B cell (primary cell): ENCODE data around the gene SNRPD2. TPM values are rescaled to one million over a fixed set of nuclear protein-coding genes. Genes with fewer than 3 reads are reported as not detected.

Experiments used
- ATAC-seq: fragments of 200-7000 bp; cut with Tn5 transposase; one replicate; pipeline ENCODE4 v1.10.0; 2021; ENCODE audit warnings: low read depth, mild to moderate bottlenecking, moderate number of reproducible peaks, moderate library complexity
- CTCF ChIA-PET: fragments of 350-600 bp; sonication (Branson Sonifier 250); formaldehyde crosslinking; loops from one replicate; lab custom pipeline; 2021; ENCODE audit warnings: antibody characterized with exemption, inconsistent platforms; lab: Charles Lee
- POLR2A ChIA-PET: fragments of 350-600 bp; sonication (Branson Sonifier 250); formaldehyde crosslinking; loops from one replicate; lab custom pipeline; 2021; ENCODE audit warnings: antibody characterized with exemption; lab: Charles Lee
- DNase-seq: peaks from one replicate; pipeline ENCODE4 v3.0.0; 2013
- H2AFZ ChIP-seq: 2 replicates; pipeline ENCODE4 v1.6.1; 2012; ENCODE audit warnings: mild to moderate bottlenecking, low read depth, low read length; ENCODE audit not compliant: insufficient read depth, poor library complexity, severe bottlenecking
- H3K27ac ChIP-seq, 2 donors: 1 replicate in 1 of 2; 2 replicates in 1 of 2; pipeline ENCODE4 v1.5.1; 2012 to 2013; ENCODE audit warnings: low read length in 2 of 2, mild to moderate bottlenecking in 2 of 2, moderate library complexity in 1 of 2
- H3K27me3 ChIP-seq, 4 experiments: fragments of 200-600 bp in 1 of 4; sonication (generic) in 1 of 4; replicated peaks in 1 of 4; 1 replicate in 2 of 4; 2 replicates in 2 of 4; pipeline versions ENCODE4 v1.6.1 to v1.7.0; 2013 to 2016; ENCODE audit warnings: low read length in 3 of 4, mild to moderate bottlenecking in 2 of 4, mixed read lengths in 1 of 4, moderate library complexity in 1 of 4; ENCODE audit not compliant: insufficient read depth in 4 of 4, control insufficient read depth in 3 of 4; ENCODE audit errors: control extremely low read depth in 1 of 4
- H3K36me3 ChIP-seq, 2 experiments: replicated peaks in 1 of 2; 1 replicate in 1 of 2; 2 replicates in 1 of 2; pipeline versions ENCODE4 v1.6.1 to v1.7.1; 2013; ENCODE audit warnings: low read length in 1 of 2; ENCODE audit not compliant: insufficient read depth in 2 of 2, control insufficient read depth in 1 of 2; ENCODE audit errors: control extremely low read depth in 1 of 2, extremely low read depth in 1 of 2
- H3K4me1 ChIP-seq, 2 donors: fragments of 200-600 bp in 1 of 2; sonication (generic) in 1 of 2; 1 replicate in 1 of 2; 2 replicates in 1 of 2; pipeline versions ENCODE4 v1.5.1 to v1.6.1; 2013 to 2017; ENCODE audit warnings: low read length in 2 of 2; ENCODE audit not compliant: control insufficient read depth in 2 of 2, insufficient read depth in 2 of 2
- H3K4me2 ChIP-seq: replicated peaks from 2 replicates; pipeline ENCODE3; 2012; ENCODE audit warnings: mild to moderate bottlenecking, low read depth, low read length; ENCODE audit not compliant: poor library complexity, severe bottlenecking
- H3K4me3 ChIP-seq, 5 experiments: fragments of 200-600 bp in 1 of 5; sonication (generic) in 1 of 5; 1 replicate in 3 of 5; 2 replicates in 2 of 5; pipeline versions ENCODE4 v1.5.1 to v1.7.0; 2011 to 2016; ENCODE audit warnings: low read length in 4 of 5, mild to moderate bottlenecking in 4 of 5, low read depth in 2 of 5, control low read depth in 1 of 5, moderate library complexity in 1 of 5; ENCODE audit not compliant: insufficient read depth in 1 of 5; ENCODE audit errors: control extremely low read depth in 1 of 5, extremely low read depth in 1 of 5
- H3K79me2 ChIP-seq: fragments of 200-600 bp; sonication (generic); one replicate; pipeline ENCODE4 v1.6.0; 2016; ENCODE audit warnings: low read length; ENCODE audit not compliant: control insufficient read depth, insufficient read depth
- H3K9ac ChIP-seq: fragments of 200-600 bp; sonication (generic); 2 replicates; pipeline ENCODE4 v1.6.1; 2017; ENCODE audit warnings: mild to moderate bottlenecking, low read length, moderate library complexity
- H3K9me3 ChIP-seq, 3 donors: one replicate each; pipeline versions ENCODE4 v1.6.1 to v1.7.1; 2013; ENCODE audit warnings: low read length in 2 of 3; ENCODE audit not compliant: control insufficient read depth in 2 of 3, insufficient read depth in 1 of 3; ENCODE audit errors: control extremely low read depth in 1 of 3
- H4K20me1 ChIP-seq: 2 replicates; pipeline ENCODE4 v1.6.0; 2012; ENCODE audit warnings: mild to moderate bottlenecking, low read length; ENCODE audit not compliant: insufficient read depth, control insufficient read depth, poor library complexity, severe bottlenecking
- H3K27ac Mint-ChIP-seq: one replicate; pipeline ENCODE4 v1.8.0; 2021; ENCODE audit warnings: mixed read lengths
- H3K27me3 Mint-ChIP-seq: one replicate; pipeline ENCODE4 v1.8.0; 2021; ENCODE audit warnings: mixed read lengths
- H3K4me1 Mint-ChIP-seq: one replicate; pipeline ENCODE4 v1.8.0; 2021; ENCODE audit warnings: mixed read lengths
- H3K4me3 Mint-ChIP-seq: one replicate; pipeline ENCODE4 v1.8.0; 2021; ENCODE audit warnings: mixed read lengths
- H3K9me3 Mint-ChIP-seq: one replicate; pipeline ENCODE4 v1.8.0; 2022; ENCODE audit warnings: mixed read lengths; ENCODE audit not compliant: insufficient read depth
- EZH2 ChIP-seq: IDR thresholded peaks from 2 replicates; pipeline ENCODE4 v1.6.1; 2012; ENCODE audit warnings: borderline replicate concordance, low read depth, mild to moderate bottlenecking, moderate library complexity, low read length; ENCODE audit not compliant: insufficient read depth, poor library complexity, severe bottlenecking
- WGBS: methylation state at CpG from one replicate; pipeline ENCODE4 v1.1.5; 2013; ENCODE audit warnings: missing lambda C conversion rate; ENCODE audit not compliant: insufficient coverage; 5-methylcytosine and 5-hydroxymethylcytosine counted together
- intact Hi-C: fragments of 100-400 bp; cut with micrococcal nuclease; formaldehyde crosslinking; loops from one replicate; pipeline ENCODE4 v1.10.0; 2022
- polyA plus RNA-seq: library from polyadenylated mRNA; depleted of rRNA; stranded (reverse); fragments of >200 nt; gene quantifications from 2 replicates; pipeline ENCODE4 v1.2.3, GENCODE V29; 2012
- total RNA-seq, 2 donors: library from RNA; stranded (reverse); fragments of 120-200 nt in 1 of 2; gene quantifications; 1 replicate in 1 of 2; 2 replicates in 1 of 2; pipeline versions ENCODE4 v1.2.3 to v1.2.4, GENCODE V29; 2013 to 2022
- TF ChIP-seq, protein P1 (sequence below): fragments of 200-600 bp; IDR thresholded peaks from one replicate; pipeline ENCODE4 v1.8.0; 2022; ENCODE audit warnings: antibody characterized with exemption, mild to moderate bottlenecking

The SNRPD2 gene
- total and polyA plus RNA-seq, 2 donors (not counting 1 experiment from before 2014, with no cell fraction given) = 241 to 368 TPM

DNA sequence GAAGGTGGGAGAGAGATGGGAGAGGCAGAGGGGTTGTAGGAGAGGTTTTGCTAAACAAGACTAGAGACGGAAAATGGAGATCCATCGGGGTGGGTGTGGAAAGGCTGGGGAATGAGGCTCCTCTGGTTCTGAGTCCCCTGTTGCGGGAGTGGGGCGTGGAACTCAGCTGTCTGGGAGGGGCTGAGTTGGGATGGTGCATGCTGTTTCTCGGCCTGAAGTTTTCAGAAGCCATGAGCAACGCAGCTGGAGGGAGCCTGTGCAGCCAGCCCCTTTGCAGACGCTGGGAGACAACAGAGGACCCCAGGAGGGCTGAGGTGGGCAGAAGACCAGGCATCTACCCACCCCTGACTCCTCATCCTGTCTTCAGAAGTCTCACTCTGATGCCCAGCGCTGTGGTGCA, 31.1 kb downstream of the SNRPD2 start:
- Histone ChIP-seq H4K20me1 (no peaks in the 10 kb centered on the region), H3K27me3 (peaks cover 0 to 19% (median 7%) of the 10 kb centered on the region in 4 experiments), H3K79me2 (no peaks in the 10 kb centered on the region), H3K9ac (no peak overlapping the region), H3K4me2 (no peak overlapping the region), H3K9me3 (peaks cover 0 to 5% (median 0%) of the 10 kb centered on the region in 3 donors), H2AFZ (no peak overlapping the region), H3K4me1 (no peaks in the 10 kb centered on the region), H3K36me3 (no peaks in the 10 kb centered on the region), H3K27ac (no peak overlapping the region), H3K4me3 (no peak overlapping the region)
- Mint-ChIP-seq H3K27me3 (peaks cover 25% of the 10 kb centered on the region), H3K4me3 (no peak overlapping the region), H3K27ac (no peak overlapping the region), H3K9me3 (no peaks in the 10 kb centered on the region), H3K4me1 (no peaks in the 10 kb centered on the region)
- TF ChIP-seq, protein P1, sequence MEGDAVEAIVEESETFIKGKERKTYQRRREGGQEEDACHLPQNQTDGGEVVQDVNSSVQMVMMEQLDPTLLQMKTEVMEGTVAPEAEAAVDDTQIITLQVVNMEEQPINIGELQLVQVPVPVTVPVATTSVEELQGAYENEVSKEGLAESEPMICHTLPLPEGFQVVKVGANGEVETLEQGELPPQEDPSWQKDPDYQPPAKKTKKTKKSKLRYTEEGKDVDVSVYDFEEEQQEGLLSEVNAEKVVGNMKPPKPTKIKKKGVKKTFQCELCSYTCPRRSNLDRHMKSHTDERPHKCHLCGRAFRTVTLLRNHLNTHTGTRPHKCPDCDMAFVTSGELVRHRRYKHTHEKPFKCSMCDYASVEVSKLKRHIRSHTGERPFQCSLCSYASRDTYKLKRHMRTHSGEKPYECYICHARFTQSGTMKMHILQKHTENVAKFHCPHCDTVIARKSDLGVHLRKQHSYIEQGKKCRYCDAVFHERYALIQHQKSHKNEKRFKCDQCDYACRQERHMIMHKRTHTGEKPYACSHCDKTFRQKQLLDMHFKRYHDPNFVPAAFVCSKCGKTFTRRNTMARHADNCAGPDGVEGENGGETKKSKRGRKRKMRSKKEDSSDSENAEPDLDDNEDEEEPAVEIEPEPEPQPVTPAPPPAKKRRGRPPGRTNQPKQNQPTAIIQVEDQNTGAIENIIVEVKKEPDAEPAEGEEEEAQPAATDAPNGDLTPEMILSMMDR = no peak
- TF ChIP-seq EZH2 = no peak
- ChIA-PET CTCF (interaction anchor here (1.1 kb wide), 1 partner anchor 19 kb away, joined by 3 read pairs; no protein-coding TSS in a partner anchor), POLR2A (no interaction called here)
- WGBS = 66% methylated on average over 8 of the region's 8 CpGs
- ATAC-seq (no peak), DNase-seq (no peak)
- intact Hi-C loops = no loop called here

DNA sequence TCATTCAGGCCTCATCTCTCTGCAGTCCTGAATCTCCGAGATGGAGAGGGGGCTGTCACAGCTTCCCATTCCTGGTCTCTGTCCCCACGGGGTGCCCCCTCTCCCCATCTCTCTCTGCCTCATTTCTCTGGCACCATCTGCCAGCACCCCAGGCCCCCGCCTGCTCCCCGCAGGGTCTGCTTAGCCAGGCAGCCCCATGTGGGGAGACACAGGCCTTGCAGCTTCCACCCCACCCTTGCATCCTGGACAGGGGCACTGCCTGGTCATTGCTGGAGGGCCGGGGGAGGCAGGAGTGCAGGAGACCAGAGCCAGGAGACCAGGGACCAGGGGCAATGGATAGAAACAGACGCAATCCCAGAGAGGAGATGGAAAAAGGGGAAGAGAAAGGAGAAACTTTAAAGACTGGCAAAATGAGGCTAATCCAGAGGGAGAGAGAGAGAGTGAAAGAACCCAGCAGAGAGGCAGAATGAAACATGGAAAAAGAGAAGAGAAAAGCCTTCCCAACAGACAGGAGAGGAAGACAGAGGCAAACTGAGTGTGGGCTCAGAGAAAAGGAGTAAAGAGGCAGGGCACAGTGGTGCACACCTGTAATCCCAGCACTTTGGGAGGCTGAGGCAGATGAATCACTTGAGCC, 32.5 kb downstream of the SNRPD2 start:
- H3K4me1 Mint-ChIP-seq = no peaks in the 10 kb centered on the region
- CTCF ChIA-PET = interaction anchor here (1.6 kb wide), 1 partner anchor 17 kb away, joined by 5 read pairs; no protein-coding TSS in a partner anchor
- no peaks in the 10 kb centered on the region for H4K20me1 ChIP-seq
- no peak overlapping the region for H2AFZ ChIP-seq
- no peak overlapping the region for H3K27ac ChIP-seq
- 79% methylated on average over 6 of the region's 6 CpGs for WGBS
- no peak overlapping the region for H3K4me3 Mint-ChIP-seq
- H3K4me1 ChIP-seq = no peaks in the 10 kb centered on the region
- no peaks in the 10 kb centered on the region for H3K36me3 ChIP-seq
- no peak overlapping the region for H3K4me3 ChIP-seq
- H3K27me3 ChIP-seq = peaks cover 0 to 12% (median 4%) of the 10 kb centered on the region in 4 experiments
- no peaks in the 10 kb centered on the region for H3K79me2 ChIP-seq
- peaks cover 18% of the 10 kb centered on the region for H3K27me3 Mint-ChIP-seq
- peaks cover 0 to 3% (median 0%) of the 10 kb centered on the region in 3 donors for H3K9me3 ChIP-seq
- H3K4me2 ChIP-seq = no peak overlapping the region
- DNase-seq (no peak), ATAC-seq (no peak)
- no peak for TF ChIP-seq EZH2
- TF ChIP-seq, protein P1 = no peak
- no peak overlapping the region for H3K9ac ChIP-seq
- no peak overlapping the region for H3K27ac Mint-ChIP-seq
- intact Hi-C loops = no loop called here
- no peaks in the 10 kb centered on the region for H3K9me3 Mint-ChIP-seq
- POLR2A ChIA-PET = no interaction called here
